ENCODE data around the gene EOMES. TPM values are rescaled to one million over a fixed set of nuclear protein-coding genes. Genes with fewer than 3 reads are reported as not detected.

EOMES gene
- total and polyA plus RNA-seq, 2 donors (not counting 1 experiment from before 2014, with no cell fraction given): 0.10 to 0.12 TPM

DNA sequence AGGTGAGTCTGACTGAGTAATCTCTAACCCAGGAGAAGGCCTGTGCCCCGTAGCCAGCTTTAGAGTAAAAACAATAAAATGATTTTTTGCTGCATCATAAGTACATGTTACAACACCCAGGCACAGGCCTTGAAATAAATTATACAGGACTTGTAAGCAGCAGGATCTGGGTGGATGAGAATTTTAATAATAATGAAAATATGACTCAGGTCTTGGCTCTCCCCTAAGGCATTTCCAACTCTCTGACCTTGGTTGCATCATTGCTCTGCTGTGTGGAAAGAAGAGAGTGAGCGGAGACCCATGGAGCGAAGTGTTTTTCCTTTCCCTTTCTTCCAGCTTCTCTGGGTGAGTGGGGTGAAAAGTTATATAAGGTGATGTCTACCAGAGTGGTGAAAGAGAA lies 44.6 kb downstream of the EOMES start:
- DNase-seq: no peak
- H3K4me1 ChIP-seq (ENCODE audit: control insufficient read depth in 2 of 2, insufficient read depth in 2 of 2, low read length in 2 of 2): peaks cover 5 to 19% of the 10 kb centered on the region in 2 donors
- ChIA-PET POLR2A (no interaction called here), CTCF (interaction anchor here (0.5 to 1.2 kb wide), 2 partner anchors 109 to 185 kb away, joined by 4 to 6 read pairs; no protein-coding TSS in a partner anchor)
- TF ChIP-seq, protein P1, sequence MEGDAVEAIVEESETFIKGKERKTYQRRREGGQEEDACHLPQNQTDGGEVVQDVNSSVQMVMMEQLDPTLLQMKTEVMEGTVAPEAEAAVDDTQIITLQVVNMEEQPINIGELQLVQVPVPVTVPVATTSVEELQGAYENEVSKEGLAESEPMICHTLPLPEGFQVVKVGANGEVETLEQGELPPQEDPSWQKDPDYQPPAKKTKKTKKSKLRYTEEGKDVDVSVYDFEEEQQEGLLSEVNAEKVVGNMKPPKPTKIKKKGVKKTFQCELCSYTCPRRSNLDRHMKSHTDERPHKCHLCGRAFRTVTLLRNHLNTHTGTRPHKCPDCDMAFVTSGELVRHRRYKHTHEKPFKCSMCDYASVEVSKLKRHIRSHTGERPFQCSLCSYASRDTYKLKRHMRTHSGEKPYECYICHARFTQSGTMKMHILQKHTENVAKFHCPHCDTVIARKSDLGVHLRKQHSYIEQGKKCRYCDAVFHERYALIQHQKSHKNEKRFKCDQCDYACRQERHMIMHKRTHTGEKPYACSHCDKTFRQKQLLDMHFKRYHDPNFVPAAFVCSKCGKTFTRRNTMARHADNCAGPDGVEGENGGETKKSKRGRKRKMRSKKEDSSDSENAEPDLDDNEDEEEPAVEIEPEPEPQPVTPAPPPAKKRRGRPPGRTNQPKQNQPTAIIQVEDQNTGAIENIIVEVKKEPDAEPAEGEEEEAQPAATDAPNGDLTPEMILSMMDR (IDR thresholded peaks at IDR 0.05): no peak
- no peak for TF ChIP-seq EZH2 (IDR thresholded peaks at IDR 0.05; ENCODE audit: borderline replicate concordance, insufficient read depth, low read depth, low read length, poor library complexity, severe bottlenecking)
- no peaks in the 10 kb centered on the region for H3K27me3 ChIP-seq (replicated peaks in 1 of 4; ENCODE audit: control extremely low read depth in 1 of 4, control insufficient read depth in 3 of 4, insufficient read depth in 4 of 4, low read length in 3 of 4)
- H3K9ac ChIP-seq (ENCODE audit: low read length): no peak overlapping the region
- no peak for ATAC-seq (ENCODE audit: low read depth)
- no peaks in the 10 kb centered on the region for H3K36me3 ChIP-seq (replicated peaks in 1 of 2; ENCODE audit: control extremely low read depth in 1 of 2, control insufficient read depth in 1 of 2, extremely low read depth in 1 of 2, insufficient read depth in 2 of 2, low read length in 1 of 2)
- WGBS (ENCODE audit: insufficient coverage): no CpG with 5 or more reads among the region's 3 CpGs
- H3K79me2 ChIP-seq (ENCODE audit: control insufficient read depth, insufficient read depth, low read length): no peaks in the 10 kb centered on the region
- H3K4me2 ChIP-seq (replicated peaks; ENCODE audit: low read depth, low read length, poor library complexity, severe bottlenecking): no peak overlapping the region
- H4K20me1 ChIP-seq (ENCODE audit: control insufficient read depth, insufficient read depth, low read length, poor library complexity, severe bottlenecking): no peaks in the 10 kb centered on the region
- H3K4me3 ChIP-seq (ENCODE audit: control extremely low read depth in 1 of 5, extremely low read depth in 1 of 5, insufficient read depth in 1 of 5, low read depth in 2 of 5, low read length in 4 of 5): no peak overlapping the region
- intact Hi-C loops (cut with micrococcal nuclease): no loop called here
- H3K27me3 Mint-ChIP-seq: peaks cover 4% of the 10 kb centered on the region
- H3K9me3 ChIP-seq (ENCODE audit: control extremely low read depth in 1 of 3, control insufficient read depth in 2 of 3, insufficient read depth in 1 of 3, low read length in 2 of 3): no peaks in the 10 kb centered on the region
- peaks cover 22% of the 10 kb centered on the region for H3K4me1 Mint-ChIP-seq
- H3K4me3 Mint-ChIP-seq: no peak overlapping the region
- H2AFZ ChIP-seq (ENCODE audit: insufficient read depth, low read depth, low read length, poor library complexity, severe bottlenecking): no peak overlapping the region
- H3K27ac ChIP-seq (ENCODE audit: low read length in 2 of 2): no peak overlapping the region
- no peaks in the 10 kb centered on the region for H3K9me3 Mint-ChIP-seq (ENCODE audit: insufficient read depth)
- H3K27ac Mint-ChIP-seq: no peak overlapping the region

DNA sequence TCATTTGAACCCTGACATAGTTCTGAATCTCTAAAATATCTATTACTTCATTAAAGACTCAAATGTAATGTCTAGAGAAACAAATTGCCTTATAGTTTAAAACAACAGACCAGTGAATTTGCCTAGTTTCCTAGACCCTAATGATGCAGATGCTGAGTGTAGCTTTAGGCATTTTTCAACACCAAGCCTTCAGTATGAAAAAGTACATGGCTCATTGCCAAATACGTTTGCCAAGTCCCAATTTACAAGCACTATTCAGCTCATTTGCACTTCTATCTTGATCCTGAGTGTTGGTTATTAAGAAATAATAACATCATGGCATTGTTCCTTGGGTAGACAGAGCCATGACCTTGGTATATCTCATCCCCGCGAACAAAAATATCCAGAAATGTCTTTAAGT lies 46.8 kb downstream of the EOMES start:
- H3K9ac ChIP-seq (ENCODE audit: low read length): no peak overlapping the region
- no peak overlapping the region for H2AFZ ChIP-seq (ENCODE audit: insufficient read depth, low read depth, low read length, poor library complexity, severe bottlenecking)
- H3K27ac Mint-ChIP-seq: no peak overlapping the region
- DNase-seq: no peak
- intact Hi-C loops (cut with micrococcal nuclease): no loop called here
- no peaks in the 10 kb centered on the region for H4K20me1 ChIP-seq (ENCODE audit: control insufficient read depth, insufficient read depth, low read length, poor library complexity, severe bottlenecking)
- peaks cover 12% of the 10 kb centered on the region for H3K4me1 Mint-ChIP-seq
- no peaks in the 10 kb centered on the region for H3K79me2 ChIP-seq (ENCODE audit: control insufficient read depth, insufficient read depth, low read length)
- H3K4me1 ChIP-seq (ENCODE audit: control insufficient read depth in 2 of 2, insufficient read depth in 2 of 2, low read length in 2 of 2): peaks cover 0 to 8% of the 10 kb centered on the region in 2 donors
- TF ChIP-seq, protein P1 (IDR thresholded peaks at IDR 0.05): no peak
- TF ChIP-seq EZH2 (IDR thresholded peaks at IDR 0.05; ENCODE audit: borderline replicate concordance, insufficient read depth, low read depth, low read length, poor library complexity, severe bottlenecking): no peak
- H3K27me3 Mint-ChIP-seq: no peaks in the 10 kb centered on the region
- no peak overlapping the region for H3K4me3 Mint-ChIP-seq
- H3K27ac ChIP-seq (ENCODE audit: low read length in 2 of 2): no peak overlapping the region
- H3K27me3 ChIP-seq (replicated peaks in 1 of 4; ENCODE audit: control extremely low read depth in 1 of 4, control insufficient read depth in 3 of 4, insufficient read depth in 4 of 4, low read length in 3 of 4): no peaks in the 10 kb centered on the region
- no CpG with 5 or more reads among the region's 3 CpGs for WGBS (ENCODE audit: insufficient coverage)
- H3K9me3 Mint-ChIP-seq (ENCODE audit: insufficient read depth): no peaks in the 10 kb centered on the region
- ChIA-PET CTCF (no interaction called here), POLR2A (no interaction called here)
- no peak overlapping the region for H3K4me2 ChIP-seq (replicated peaks; ENCODE audit: low read depth, low read length, poor library complexity, severe bottlenecking)
- no peaks in the 10 kb centered on the region for H3K36me3 ChIP-seq (replicated peaks in 1 of 2; ENCODE audit: control extremely low read depth in 1 of 2, control insufficient read depth in 1 of 2, extremely low read depth in 1 of 2, insufficient read depth in 2 of 2, low read length in 1 of 2)
- no peak overlapping the region for H3K4me3 ChIP-seq (ENCODE audit: control extremely low read depth in 1 of 5, extremely low read depth in 1 of 5, insufficient read depth in 1 of 5, low read depth in 2 of 5, low read length in 4 of 5)
- ATAC-seq (ENCODE audit: low read depth): no peak
- no peaks in the 10 kb centered on the region for H3K9me3 ChIP-seq (ENCODE audit: control extremely low read depth in 1 of 3, control insufficient read depth in 2 of 3, insufficient read depth in 1 of 3, low read length in 2 of 3)
